GM20431 (cell line): ENCODE data around the gene DNAH6.

Experiments
- in situ Hi-C: fragments of 300-500 bp; cut with MseI, MboI; formaldehyde crosslinking; loops from one replicate; pipeline ENCODE4 v1.15.0; 2020; ENCODE audit warnings: low sequenced_read_pairs; ENCODE audit not compliant: unreplicated experiment

Gene DNAH6

DNA sequence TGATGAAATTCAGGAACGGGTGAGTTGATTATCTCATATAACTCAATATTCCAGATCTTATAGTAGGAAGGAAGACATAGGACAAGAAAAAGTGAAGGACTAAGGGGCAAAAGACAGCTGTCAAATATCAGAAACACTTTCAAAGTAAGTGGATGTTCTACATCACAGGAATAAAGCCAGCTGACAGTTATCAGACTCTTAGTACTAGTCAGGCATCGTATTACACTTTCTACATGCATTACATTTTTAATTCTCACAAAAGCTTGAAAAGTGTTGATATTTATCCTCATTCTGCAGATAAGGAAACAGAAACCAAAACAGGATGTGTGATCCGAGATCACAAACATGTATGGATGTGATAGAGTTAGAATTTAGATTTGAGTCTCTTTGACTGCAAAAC lies 63.4 kb downstream of the DNAH6 start:
- in situ Hi-C loops, result no loop called here

DNA sequence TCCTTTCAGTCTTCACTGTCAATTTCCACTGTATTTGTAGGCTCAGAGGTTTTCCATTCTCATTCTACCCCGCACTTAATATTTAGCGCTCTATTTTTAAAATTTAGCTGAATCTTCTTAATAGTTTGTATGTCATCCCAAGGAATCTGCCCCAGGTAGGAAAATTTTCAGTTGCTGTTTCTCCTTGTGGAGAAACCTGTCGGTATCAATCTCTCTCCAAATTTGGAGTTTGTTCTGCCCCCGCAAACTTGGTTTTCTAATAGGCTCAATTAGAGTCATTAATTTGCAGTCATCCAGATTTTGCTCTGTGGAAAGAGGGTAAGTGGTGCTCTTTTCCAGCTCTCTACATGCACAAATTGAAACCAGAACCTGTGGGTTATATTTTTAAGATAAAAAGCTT lies 87.6 kb downstream of the DNAH6 start:
- in situ Hi-C loops, result no loop called here

DNA sequence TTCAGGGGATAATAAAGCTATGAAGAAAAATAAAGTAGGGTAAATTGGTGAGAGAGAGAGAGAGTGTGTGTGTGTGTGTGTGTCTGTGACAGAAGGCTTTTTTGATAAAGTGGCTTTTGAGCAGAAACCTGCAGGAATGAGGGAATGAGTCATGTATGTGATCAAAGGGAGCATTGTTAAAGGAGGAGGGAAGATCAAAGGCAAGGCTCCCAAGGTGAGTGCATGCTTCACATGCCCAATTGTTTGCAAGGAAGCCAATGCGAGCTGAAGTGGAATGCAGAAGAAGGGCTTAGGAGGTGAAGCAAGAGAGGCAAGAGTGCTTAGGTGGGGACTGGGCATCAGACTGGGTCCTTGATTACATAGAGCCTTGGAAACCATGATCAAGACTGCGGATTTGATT lies 96.8 kb downstream of the DNAH6 start:
- in situ Hi-C loops, result no loop called here

DNA sequence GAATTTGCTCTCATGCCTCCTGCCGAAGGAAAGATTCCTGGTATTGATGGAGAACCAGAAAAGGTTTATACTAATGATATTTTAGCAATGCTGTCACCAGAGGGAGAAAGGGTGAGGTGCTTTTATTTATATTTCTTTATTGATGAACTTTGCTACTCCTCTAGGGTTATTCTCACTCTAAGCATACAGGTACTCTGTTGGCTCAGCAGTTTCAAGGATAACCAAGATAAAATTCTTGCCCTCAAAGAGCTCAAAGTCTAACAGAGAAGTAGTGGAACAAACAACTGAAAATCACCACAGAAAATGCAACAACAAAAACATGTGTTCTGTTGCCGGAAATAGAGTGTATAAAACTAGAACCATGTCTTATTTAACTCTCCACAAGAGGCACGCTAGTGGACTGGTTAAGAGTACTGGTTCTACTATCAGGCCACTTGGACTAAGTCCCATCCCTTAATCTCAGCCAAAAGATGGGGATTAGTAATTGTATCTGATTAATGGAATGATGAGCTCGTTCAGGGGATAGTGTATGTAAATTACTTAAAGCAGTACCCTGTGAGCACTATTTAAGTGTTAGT lies 103.6 kb downstream of the DNAH6 start:
- in situ Hi-C loops, result no loop called here

DNA sequence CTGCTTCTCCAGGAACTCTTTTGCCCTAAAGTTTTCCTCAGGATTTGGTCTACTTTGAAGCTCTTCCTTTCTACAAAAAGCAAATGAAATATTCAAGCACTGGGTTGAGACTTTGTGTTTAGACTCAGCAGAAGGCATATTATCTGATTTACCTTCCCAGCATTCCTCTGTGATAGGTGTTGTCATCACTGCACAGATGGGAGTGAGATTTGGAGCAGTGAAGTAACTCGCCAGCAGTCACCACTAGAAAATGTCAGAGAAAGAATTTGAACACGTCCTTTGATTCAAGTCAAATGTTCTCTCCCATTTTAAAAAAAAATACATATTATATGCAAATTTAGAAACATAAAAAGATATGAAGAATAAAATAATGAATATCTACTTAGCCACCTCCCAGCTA lies 112.2 kb downstream of the DNAH6 start:
- in situ Hi-C loops, result no loop called here

DNA sequence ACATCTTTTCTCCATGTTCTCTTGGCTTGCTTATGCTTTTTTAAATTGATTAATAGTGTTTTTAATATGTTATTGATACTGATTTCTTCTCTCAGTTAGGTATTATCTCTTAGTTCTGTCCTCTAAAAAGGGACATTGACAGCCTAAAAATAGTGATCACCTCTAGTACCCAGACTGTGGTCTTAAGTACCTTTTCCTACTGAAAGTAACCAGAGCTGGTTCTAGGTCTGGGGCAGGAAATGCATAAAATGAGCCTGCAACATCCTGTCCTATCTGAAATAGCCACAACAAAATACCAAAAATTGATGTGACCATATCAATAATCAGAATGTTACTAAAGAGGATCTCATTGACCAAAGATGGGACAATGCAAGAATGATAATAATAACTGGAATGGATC lies 113.3 kb downstream of the DNAH6 start:
- in situ Hi-C loops, result no loop called here

DNA sequence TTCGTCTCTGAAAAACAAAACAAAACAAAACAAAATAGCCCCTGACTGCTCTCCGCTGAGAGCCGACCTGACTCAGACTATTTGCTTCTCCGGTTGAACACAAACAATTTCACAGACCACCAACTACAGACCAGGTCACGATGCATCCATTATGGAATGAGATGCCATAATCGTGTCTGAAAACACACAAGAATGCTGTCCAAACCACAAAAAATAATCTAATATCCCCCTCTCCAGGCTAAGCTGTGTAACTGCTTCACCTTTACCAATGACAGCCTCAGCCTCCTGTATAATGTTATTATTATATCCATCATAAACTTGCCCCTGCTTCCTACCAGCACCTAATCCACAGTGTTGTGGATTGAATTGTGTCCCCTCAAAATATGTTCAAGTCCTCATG lies 114.7 kb downstream of the DNAH6 start:
- in situ Hi-C loops, result no loop called here

DNA sequence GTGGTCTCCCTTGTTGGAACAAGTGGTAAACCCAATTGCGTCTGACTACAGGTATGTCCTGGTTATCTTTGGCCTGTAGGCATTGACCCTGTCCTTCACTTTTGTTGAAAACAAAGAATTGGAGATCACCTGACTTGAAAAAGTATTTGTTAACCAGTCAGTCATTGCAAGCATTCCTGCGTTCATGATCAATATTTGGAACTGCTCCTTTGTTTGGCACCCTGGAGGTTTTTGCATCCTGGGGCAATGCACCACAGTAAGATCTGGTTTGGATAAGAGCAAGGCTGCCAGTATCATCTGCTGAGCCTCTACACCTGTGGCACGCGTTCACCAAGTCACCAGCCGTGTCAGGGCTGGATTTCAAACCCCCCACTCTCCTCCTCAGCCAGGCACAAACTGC lies 115.7 kb downstream of the DNAH6 start:
- in situ Hi-C loops, result no loop called here

DNA sequence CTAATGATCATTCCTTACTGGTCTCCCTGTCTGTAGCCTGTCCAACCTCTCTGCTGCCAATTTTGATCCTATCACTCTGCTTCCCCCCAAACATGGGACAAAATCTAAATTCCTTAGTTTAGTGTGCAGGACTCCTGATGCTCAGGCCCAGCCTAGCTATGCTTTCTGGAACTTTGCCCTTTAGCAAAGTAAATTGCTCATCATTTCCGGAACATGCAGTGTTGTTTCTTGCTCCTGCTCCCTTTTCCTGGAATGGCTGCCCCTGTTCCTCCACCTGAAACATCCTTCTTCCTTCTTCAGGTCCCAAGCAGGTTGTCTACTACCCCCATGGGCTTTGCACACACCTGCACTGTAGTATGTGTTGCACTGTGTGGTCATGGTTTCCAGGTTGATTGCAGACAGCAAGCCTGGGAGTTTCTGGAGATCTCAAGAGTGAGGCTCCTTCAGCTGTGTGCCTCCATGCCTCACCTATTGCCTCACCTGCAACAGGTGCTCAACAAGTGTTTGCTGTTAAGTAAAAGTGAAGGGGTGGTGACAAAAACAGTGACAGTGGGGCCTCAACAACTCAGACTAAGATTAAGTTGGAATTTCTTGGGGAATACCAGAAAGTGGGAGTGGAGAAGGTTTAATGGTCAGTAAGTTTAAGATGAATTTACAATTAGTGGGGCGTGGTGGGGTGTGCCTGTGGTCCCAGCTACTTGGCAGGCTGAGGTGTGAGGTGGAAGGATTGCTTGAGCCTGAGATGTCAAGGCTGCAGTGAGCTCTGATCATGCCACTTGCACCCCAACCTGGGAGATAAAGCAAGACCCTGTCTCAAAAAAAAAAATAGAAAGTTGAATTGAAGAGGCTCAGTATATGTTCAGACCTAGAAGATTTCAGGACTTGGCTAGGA lies 120.0 kb downstream of the DNAH6 start:
- in situ Hi-C loops, result no loop called here

DNA sequence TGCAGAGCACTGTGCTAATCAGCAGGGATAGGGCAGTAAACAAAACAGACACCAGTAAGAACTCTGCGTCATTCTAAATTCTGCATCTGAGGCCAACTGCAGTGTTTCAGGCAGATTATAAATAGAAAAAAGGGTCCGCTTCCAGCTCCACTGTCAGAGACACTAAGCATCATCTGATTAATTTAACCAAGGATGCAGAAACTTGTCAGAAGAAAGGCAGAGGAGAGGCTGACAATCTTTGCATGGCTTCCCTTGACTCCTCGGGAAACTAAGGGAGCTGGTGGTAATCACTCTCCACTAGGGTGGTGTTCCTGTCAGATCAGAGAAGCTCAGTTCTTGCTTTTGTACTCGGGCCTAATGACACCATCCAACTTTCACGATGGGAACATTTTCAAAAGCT lies 123.5 kb downstream of the DNAH6 start:
- in situ Hi-C loops, result no loop called here

DNA sequence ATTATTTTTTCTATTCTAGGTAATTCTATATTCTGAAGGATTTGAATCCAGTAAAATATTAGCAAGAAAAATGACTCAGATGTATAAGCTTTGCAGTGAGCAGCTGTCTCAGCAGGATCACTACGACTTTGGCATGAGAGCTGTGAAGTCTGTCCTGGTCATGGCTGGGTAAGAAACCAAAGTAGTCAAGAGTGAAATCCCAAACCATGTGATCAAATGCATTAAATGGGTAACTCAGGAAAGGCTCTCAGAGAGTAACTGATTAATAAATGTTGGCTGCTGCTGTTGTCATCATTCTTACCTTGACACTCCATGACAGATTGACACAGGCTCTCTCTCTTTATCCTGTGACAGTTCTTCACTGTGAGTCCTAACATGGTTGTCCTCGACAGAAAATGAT lies 124.1 kb downstream of the DNAH6 start:
- in situ Hi-C loops, result no loop called here

DNA sequence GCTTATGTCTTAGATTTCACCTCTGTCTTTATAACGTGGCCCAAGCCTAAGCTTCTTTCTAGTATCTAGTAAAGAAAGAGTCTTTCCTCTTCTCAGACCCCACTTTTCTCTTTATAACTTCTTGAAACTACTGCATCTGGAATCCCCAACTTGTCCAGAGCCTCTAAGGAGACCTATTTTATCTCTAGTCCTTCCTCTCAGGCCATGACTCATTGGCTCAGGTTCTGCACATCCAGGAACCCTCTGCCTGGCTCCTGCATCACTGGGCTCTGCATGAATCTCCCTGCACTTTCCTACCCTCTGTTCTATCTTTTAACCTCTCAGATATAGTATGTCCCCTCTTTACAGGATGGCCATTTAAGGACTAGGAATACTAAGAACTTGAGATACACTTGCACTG lies 124.7 kb downstream of the DNAH6 start:
- in situ Hi-C loops, result no loop called here

DNA sequence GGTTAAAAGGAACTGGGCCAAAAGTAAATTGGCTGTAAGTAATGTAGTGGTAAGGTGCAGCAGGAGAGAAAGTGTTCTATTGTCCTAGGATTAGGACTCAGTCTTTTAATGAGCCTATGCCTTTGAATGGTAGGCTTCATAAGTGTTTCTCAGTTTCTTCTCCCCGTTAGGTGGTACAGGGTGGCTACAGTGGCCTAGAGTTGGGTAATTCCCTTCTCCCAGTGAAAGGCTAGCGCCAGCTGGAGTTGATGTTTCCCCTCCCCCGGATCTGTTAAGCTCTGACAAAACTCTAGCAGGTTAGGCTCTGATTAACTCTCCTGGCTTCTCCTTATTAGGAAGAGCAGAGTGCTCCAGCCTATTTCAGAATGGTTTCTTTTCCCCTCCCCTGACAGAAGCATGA lies 127.7 kb downstream of the DNAH6 start:
- in situ Hi-C loops, result no loop called here

DNA sequence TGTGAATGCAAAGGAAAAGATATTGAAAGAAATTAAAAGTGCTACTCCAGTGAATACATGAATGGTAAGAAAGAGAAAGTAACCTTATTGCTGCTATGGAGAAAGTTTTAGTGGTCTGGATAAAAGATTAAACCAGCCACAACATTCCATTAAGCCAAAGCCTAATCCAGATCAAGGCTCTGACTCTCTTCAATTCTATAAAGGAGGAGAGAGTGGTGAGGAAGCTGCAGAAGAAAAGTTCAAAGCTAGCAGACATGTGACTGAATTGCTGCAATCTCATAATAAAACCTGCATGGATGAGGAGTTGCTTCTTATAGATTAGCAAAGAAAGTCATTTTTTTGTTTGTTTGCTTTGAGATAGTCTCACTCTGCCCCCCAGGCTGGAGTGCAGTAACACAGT lies 130.2 kb downstream of the DNAH6 start:
- in situ Hi-C loops, result no loop called here

DNA sequence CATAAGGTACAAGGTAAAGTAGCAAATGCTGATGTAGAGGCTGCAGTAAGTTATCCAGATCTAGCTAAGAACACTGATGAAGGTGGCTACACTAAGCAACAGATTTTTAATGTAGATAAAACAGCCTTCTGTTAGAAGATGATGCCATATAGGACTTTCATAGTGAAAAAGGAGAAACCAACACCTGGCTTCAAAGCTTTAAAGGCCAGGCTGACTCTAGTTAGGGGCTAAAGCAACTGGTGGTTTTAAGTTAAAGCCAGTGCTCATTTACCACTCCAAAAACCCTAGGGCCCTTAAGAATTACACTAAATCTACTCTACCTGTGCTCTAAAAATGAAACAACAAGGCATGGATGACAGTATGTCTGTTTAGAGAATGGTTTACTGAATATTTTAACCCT lies 131.0 kb downstream of the DNAH6 start:
- in situ Hi-C loops, result no loop called here

DNA sequence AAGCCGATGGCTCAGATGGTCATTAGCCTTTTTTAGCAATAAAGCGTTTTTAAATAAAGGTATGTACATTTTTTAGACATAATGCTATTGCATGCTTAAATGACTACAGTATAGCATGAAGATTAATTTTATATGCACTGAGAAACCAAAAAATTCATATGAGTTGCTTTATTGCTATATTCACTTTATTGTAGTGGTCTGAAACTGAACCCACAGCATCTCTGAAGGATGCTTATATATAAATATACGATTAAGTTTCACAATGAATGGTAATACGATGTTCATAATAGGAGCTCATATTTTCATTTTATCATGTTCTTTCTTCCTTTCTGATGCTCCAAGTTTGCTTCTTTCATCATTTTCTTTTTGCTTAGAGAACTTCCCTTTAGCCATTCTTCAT lies 132.8 kb downstream of the DNAH6 start:
- in situ Hi-C loops, result no loop called here

DNA sequence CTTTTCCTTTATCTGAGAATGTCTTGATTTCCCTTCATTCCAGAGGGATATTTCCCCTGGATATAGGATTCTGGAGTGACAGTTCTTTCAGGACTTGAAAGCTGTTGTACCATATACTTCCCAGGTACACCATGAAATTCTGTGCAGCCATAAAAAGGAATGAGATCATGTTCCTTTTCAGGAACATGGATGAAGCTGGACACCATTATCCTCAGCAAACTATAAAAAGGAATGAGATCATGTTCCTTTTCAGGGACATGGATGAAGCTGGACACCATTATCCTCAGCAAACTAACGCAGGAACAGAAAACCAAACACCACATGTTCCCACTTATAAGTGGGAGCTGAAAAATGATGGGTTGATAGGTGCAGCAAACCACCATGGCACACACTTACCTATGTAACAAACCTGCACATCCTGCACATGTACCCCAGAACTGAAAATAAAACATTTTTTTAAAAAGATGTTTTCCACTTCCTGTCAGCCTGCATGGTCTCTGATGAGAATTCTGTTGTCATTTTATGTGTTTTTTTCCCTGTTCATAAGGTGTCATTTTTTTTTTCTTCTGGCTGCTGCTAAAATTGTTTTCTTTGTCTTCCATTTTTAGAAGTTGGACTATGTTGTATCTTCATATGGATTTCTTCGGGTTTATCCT lies 133.3 kb downstream of the DNAH6 start:
- in situ Hi-C loops, result no loop called here

DNA sequence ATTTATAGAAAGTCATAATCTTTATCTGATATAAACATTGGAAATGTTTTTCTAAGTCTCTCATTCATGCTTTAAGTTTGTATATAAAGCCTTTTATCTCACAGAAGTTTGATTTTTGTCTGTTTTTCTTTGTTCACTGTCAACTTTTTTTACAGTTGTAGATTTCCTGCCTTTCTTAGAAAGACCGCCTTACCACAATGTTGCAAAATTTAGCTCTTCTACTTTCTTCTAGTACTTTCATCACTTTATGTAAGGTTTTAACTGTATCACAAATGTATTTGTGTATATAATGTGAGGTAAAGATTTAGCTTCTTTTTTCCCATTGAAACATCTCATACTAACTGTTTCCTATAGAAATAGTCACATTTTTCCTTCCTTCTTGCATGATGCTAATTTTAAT lies 136.1 kb downstream of the DNAH6 start:
- in situ Hi-C loops, result no loop called here

DNA sequence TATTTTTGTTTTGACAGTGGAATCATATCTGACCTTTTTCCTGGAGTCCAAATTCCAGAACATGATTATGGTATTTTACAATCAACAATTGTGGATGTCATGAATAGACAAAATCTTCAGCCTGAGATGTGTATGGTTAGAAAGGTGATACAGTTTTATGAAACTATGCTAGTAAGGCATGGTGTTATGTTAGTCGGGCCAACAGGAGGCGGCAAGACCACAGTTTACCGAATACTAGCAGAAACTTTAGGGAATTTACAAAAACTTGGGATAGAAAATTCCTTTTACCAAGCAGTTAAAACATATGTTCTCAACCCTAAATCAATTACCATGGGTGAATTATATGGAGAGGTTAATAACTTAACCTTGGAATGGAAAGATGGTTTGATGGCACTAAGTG lies 137.0 kb downstream of the DNAH6 start:
- in situ Hi-C loops, result no loop called here

DNA sequence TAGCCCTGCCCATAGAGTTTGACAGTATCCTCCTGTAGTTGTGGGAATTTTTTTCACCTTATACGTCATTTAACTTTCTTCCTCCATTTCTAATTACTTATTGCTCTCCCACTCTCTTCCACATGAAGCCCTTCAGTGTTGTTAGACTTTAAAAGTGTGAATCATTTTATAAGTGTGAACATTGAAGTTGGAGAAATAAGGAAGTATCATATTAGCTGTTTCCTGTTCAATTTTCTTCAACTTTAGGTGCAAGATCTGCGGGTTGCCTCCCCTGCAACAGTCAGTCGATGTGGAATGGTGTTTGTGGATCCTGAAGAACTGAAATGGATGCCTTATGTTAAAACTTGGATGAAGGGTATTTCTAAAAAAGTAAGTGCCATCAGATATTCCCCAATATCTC lies 138.1 kb downstream of the DNAH6 start:
- in situ Hi-C loops, result no loop called here

DNA sequence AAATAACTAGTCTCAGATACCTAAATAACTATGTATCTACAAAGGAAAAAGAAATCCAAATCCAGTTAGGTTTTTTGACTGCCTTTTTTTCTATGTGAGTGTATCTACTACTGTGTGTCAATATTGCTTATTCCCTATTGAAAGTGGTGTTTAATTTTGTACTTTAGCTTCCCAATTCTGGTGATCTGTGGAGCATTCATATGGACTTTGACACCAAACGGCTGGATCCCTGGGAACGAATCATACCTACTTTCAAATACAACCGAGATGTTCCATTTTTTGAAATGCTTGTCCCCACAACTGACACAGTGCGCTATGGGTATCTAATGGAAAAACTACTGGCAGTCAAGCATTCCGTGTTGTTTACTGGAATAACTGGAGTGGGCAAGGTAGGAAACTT lies 152.8 kb downstream of the DNAH6 start:
- in situ Hi-C loops, result no loop called here
